ENCODE results near the gene ALKBH7. TPM values are rescaled to one million over a fixed set of nuclear protein-coding genes. Genes with fewer than 3 reads are reported as not detected.
"Not testable (repeated sequence)": the region's sequence is repeated elsewhere in the genome, so short reads cannot be mapped to it uniquely, and the experiment has no call there.

The ALKBH7 gene
- total RNA-seq, 6 experiments from 2014 or later: 40.8 to 60.7 (median 47.9) TPM

GRCh38 chr19:6393983-6394412 lies 21.4 kb downstream of the ALKBH7 start:
- Mint-ChIP-seq H3K4me1 (ENCODE audit: low read depth) (peaks cover 17% of the 10 kb centered on the region), H3K27ac (peak overlapping the region; percentile 97), H3K27me3 (ENCODE audit: insufficient read depth) (peaks cover 7% of the 10 kb centered on the region; the same call in 1 of the 2 replicates), H3K36me3 (ENCODE audit: low read depth) (peaks cover 19% of the 10 kb centered on the region), H3K4me3 (peak overlapping the region; percentile 96), H3K9me3 (no peaks in the 10 kb centered on the region)
- TF ChIP-seq, protein P1, sequence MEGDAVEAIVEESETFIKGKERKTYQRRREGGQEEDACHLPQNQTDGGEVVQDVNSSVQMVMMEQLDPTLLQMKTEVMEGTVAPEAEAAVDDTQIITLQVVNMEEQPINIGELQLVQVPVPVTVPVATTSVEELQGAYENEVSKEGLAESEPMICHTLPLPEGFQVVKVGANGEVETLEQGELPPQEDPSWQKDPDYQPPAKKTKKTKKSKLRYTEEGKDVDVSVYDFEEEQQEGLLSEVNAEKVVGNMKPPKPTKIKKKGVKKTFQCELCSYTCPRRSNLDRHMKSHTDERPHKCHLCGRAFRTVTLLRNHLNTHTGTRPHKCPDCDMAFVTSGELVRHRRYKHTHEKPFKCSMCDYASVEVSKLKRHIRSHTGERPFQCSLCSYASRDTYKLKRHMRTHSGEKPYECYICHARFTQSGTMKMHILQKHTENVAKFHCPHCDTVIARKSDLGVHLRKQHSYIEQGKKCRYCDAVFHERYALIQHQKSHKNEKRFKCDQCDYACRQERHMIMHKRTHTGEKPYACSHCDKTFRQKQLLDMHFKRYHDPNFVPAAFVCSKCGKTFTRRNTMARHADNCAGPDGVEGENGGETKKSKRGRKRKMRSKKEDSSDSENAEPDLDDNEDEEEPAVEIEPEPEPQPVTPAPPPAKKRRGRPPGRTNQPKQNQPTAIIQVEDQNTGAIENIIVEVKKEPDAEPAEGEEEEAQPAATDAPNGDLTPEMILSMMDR (IDR thresholded peaks at IDR 0.05): no peak
- no peak for DNase-seq

DNA sequence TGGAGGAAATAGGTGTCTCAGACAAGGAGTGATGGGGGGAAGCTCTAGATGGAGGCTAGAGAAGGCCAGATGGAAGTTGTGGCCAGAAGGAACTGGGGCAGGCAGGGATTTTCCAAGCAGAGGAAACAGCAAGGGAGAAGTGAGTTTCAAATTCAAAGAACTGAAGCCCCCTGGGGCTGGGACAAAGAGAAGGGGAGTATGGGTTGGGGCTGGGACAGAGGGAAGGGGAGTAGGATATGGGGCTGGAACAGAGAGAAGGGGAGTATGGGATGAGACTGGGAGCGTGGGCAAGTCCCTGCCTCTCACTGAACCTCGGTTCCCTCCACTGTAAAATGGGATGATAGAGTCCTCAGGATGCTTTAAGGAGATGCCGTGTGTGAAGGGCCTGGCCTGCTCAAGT lies 22.2 kb downstream of the ALKBH7 start:
- Mint-ChIP-seq H3K4me1 (ENCODE audit: low read depth) (peaks cover 17% of the 10 kb centered on the region), H3K27me3 (ENCODE audit: insufficient read depth) (peaks cover 7% of the 10 kb centered on the region; the same call in 1 of the 2 replicates), H3K4me3 (peak overlapping the region; percentile 29; the same call in 1 of the 2 replicates), H3K9me3 (no peaks in the 10 kb centered on the region), H3K36me3 (ENCODE audit: low read depth) (peaks cover 19% of the 10 kb centered on the region), H3K27ac (peak overlapping the region; percentile 58)
- DNase-seq: no peak
- TF ChIP-seq, protein P1 (IDR thresholded peaks at IDR 0.05): no peak

DNA sequence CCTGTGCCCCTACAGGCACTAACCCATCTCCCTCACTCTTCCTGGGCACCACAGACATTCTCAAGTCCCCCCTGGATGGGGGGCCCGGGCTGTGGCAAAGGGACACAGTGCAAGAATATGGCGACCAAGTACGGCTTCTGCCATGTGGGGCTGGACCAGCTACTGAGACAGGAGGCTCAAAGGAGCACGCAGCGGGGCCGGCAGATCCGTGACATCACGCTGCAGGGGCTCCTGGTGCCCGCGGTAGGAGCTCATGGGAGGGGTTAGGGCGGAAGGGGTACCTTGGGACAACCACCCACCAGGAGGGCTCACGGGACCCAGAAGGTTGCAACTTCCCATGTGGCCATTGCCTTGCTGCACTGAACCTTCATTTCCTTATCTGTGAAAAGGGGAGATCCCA lies 23.7 kb downstream of the ALKBH7 start:
- TF ChIP-seq, protein P1 (IDR thresholded peaks at IDR 0.05): no peak
- no peaks in the 10 kb centered on the region for H3K9me3 Mint-ChIP-seq
- H3K36me3 Mint-ChIP-seq (ENCODE audit: low read depth): peaks cover 14% of the 10 kb centered on the region
- no peak overlapping the region for H3K4me3 Mint-ChIP-seq
- DNase-seq: no peak
- peaks cover 7% of the 10 kb centered on the region; the same call in 1 of the 2 replicates for H3K27me3 Mint-ChIP-seq (ENCODE audit: insufficient read depth)
- peaks cover 17% of the 10 kb centered on the region for H3K4me1 Mint-ChIP-seq (ENCODE audit: low read depth)
- no peak overlapping the region for H3K27ac Mint-ChIP-seq

GRCh38 chr19:6400062-6400944 lies 27.7 kb downstream of the ALKBH7 start:
- not testable (repeated sequence) for H3K36me3 Mint-ChIP-seq (ENCODE audit: low read depth); H3K9me3 Mint-ChIP-seq; DNase-seq; H3K4me1 Mint-ChIP-seq (ENCODE audit: low read depth); H3K27ac Mint-ChIP-seq; H3K4me3 Mint-ChIP-seq; H3K27me3 Mint-ChIP-seq (ENCODE audit: insufficient read depth)

DNA sequence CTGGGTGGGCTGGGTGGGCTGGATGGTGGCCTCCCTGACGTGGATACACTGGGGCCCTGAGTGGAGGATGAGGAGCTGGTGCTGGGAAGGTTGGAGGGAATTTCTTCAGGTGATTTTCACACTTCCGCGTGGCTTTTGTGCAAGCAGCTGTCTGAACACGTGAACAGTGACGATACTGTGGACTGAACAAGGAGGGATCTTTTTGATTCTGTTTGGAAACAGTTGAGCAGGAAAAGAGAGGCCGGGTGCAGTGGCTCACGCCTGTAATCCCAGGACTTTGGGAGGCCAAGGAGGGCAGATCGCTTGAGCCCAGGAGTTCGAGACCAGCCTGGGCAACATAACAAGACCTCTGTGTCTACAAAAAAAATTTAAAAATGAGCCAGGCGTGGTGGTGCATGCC lies 29.5 kb downstream of the ALKBH7 start:
- TF ChIP-seq, protein P1 (IDR thresholded peaks at IDR 0.05): no peak
- H3K27ac Mint-ChIP-seq: no peak overlapping the region
- H3K4me3 Mint-ChIP-seq: no peak overlapping the region
- H3K4me1 Mint-ChIP-seq (ENCODE audit: low read depth): no peaks in the 10 kb centered on the region
- peaks cover 1% of the 10 kb centered on the region for H3K27me3 Mint-ChIP-seq (ENCODE audit: insufficient read depth)
- no peak for DNase-seq
- no peaks in the 10 kb centered on the region for H3K9me3 Mint-ChIP-seq
- H3K36me3 Mint-ChIP-seq (ENCODE audit: low read depth): no peaks in the 10 kb centered on the region

Measured in HFFc6 (cell line).